Liver (tissue), 9 donors: Measurements from ENCODE around the gene TSHZ2. TPM values are rescaled to one million over a fixed set of nuclear protein-coding genes. Genes with fewer than 3 reads are reported as not detected.

Experiments used
- DNase-seq: peaks from one replicate; pipeline ENCODE4 v3.0.0-alpha.2; 2017; ENCODE audit warnings: low spot score
- H3K27ac ChIP-seq, 2 donors: one replicate each; pipeline ENCODE4 v1.7.0; 2013; ENCODE audit warnings: inconsistent platforms in 2 of 2, low read length in 2 of 2, control low read depth in 1 of 2, low read depth in 1 of 2, mild to moderate bottlenecking in 1 of 2
- H3K27me3 ChIP-seq, 4 donors: one replicate each; pipeline versions ENCODE4 v1.6.1 to v1.7.0; 2013; ENCODE audit warnings: low read length in 3 of 4, inconsistent platforms in 1 of 4, mild to moderate bottlenecking in 1 of 4, moderate library complexity in 1 of 4; ENCODE audit not compliant: control insufficient read depth in 4 of 4, insufficient read depth in 4 of 4
- H3K36me3 ChIP-seq, 4 donors: one replicate each; pipeline versions ENCODE4 v1.6.1 to v1.7.0; 2013; ENCODE audit warnings: low read length in 3 of 4, mild to moderate bottlenecking in 3 of 4, low read depth in 1 of 4, moderate library complexity in 1 of 4; ENCODE audit not compliant: control insufficient read depth in 4 of 4, insufficient read depth in 3 of 4
- H3K4me1 ChIP-seq, 4 donors: one replicate each; pipeline versions ENCODE4 v1.6.1 to v1.7.0; 2013; ENCODE audit warnings: low read length in 3 of 4, mild to moderate bottlenecking in 3 of 4, moderate library complexity in 1 of 4; ENCODE audit not compliant: control insufficient read depth in 4 of 4, insufficient read depth in 4 of 4
- H3K4me3 ChIP-seq, 3 donors: one replicate each; pipeline versions ENCODE4 v1.6.1 to v1.7.0; 2013; ENCODE audit warnings: low read length in 3 of 3, control low read depth in 1 of 3, low read depth in 1 of 3, mild to moderate bottlenecking in 1 of 3
- H3K9ac ChIP-seq, 2 donors: one replicate each; pipeline ENCODE4 v1.7.0; 2013; ENCODE audit warnings: low read length in 2 of 2, mild to moderate bottlenecking in 2 of 2, moderate library complexity in 2 of 2, control low read depth in 1 of 2, low read depth in 1 of 2
- H3K9me3 ChIP-seq, 4 donors: one replicate each; pipeline versions ENCODE4 v1.6.1 to v1.7.0; 2013; ENCODE audit warnings: low read length in 3 of 4; ENCODE audit not compliant: control insufficient read depth in 4 of 4
- CTCF ChIP-seq: fragments of 150-350 bp; IDR thresholded peaks from 2 replicates; pipeline ENCODE4 v1.5.1; 2017; ENCODE audit warnings: improper control_type of control experiment, low read depth, low read length; ENCODE audit not compliant: missing input control
- FOXA1 ChIP-seq: IDR thresholded peaks from 2 replicates; pipeline ENCODE4 v1.6.1; 2016; ENCODE audit warnings: antibody characterized with exemption
- FOXA2 ChIP-seq: IDR thresholded peaks from 2 replicates; pipeline ENCODE4 v1.6.1; 2016; ENCODE audit warnings: antibody characterized with exemption
- HNF4G ChIP-seq: IDR thresholded peaks from 2 replicates; pipeline ENCODE4 v1.6.1; 2016; ENCODE audit warnings: antibody characterized with exemption
- JUND ChIP-seq, 2 donors: IDR thresholded peaks; 2 replicates each; pipeline ENCODE4 v1.6.1; 2016; ENCODE audit warnings: antibody characterized with exemption in 2 of 2
- MAX ChIP-seq: IDR thresholded peaks from 2 replicates; pipeline ENCODE4 v1.6.1; 2016; ENCODE audit warnings: antibody characterized with exemption
- NR2F2 ChIP-seq: IDR thresholded peaks from 2 replicates; pipeline ENCODE4 v1.6.1; 2016; ENCODE audit warnings: antibody characterized with exemption
- REST ChIP-seq: IDR thresholded peaks from 2 replicates; pipeline ENCODE4 v1.6.1; 2016; ENCODE audit warnings: antibody characterized with exemption, mild to moderate bottlenecking
- SP1 ChIP-seq: IDR thresholded peaks from 2 replicates; pipeline ENCODE4 v1.6.1; 2018; ENCODE audit warnings: antibody characterized with exemption, mild to moderate bottlenecking
- TAF1 ChIP-seq: conservative IDR thresholded peaks from 2 replicates; pipeline ENCODE4 v1.6.1; 2016; ENCODE audit warnings: antibody characterized with exemption, mild to moderate bottlenecking
- YY1 ChIP-seq: IDR thresholded peaks from 2 replicates; pipeline ENCODE4 v1.6.1; 2016; ENCODE audit warnings: antibody characterized with exemption, mild to moderate bottlenecking
- WGBS: extraction: QIAGEN DNeasy Blood & Tissue Kit; methylation state at CpG from one replicate; pipeline ENCODE4 v1.1.7; 2013; 5-methylcytosine and 5-hydroxymethylcytosine counted together
- polyA plus RNA-seq, 2 donors: library from polyadenylated mRNA; stranded (reverse) in 1 of 2; unstranded in 1 of 2; fragments of 200-250 nt in 1 of 2; fragments of >200 nt in 1 of 2; fragmentation: Nextera tagmentation in 1 of 2; extraction: Ambion mirVana in 1 of 2; gene quantifications; one replicate each; pipeline versions ENCODE4 v1.2.1 to v1.2.3, GENCODE V29; 2013 to 2015
- total RNA-seq, 2 donors: library from RNA; depleted of rRNA; stranded (reverse); fragments of >200 nt; gene quantifications; one replicate each; pipeline ENCODE4 v1.2.3, GENCODE V29; 2014
- donor health status: healthy.
- donor health status: healthy.
- donor health status: healthy.
- donor health status: healthy.
- donor health status: healthy.

TSHZ2 gene
- total and polyA plus RNA-seq, 4 donors: 2.9 to 11.3 (median 7.8) TPM

- WGBS: 86% methylated on average over 6 of the region's 6 CpGs
- no peak overlapping the region for H3K9ac ChIP-seq
- no peak for DNase-seq
Measured at GRCh38 chr20:53186635-53187034, 214.5 kb downstream of the TSHZ2 start.

GRCh38 chr20:53187392-53188068 lies 215.4 kb downstream of the TSHZ2 start:
- Histone ChIP-seq H3K4me3 (no peak overlapping the region), H3K9me3 (no peaks in the 10 kb centered on the region), H3K9ac (no peak overlapping the region), H3K27me3 (no peaks in the 10 kb centered on the region), H3K36me3 (no peaks in the 10 kb centered on the region), H3K4me1 (no peaks in the 10 kb centered on the region), H3K27ac (no peak overlapping the region)
- DNase-seq: no peak
- no peak for TF ChIP-seq NR2F2
- WGBS: 87% methylated on average over 10 of the region's 10 CpGs

More at GRCh38 chr20:53186635-53187034, 214.5 kb downstream of the TSHZ2 start:
- TF ChIP-seq FOXA1 (no peak), MAX (no peak), YY1 (no peak)
- H3K4me3 ChIP-seq: no peak overlapping the region
- no peaks in the 10 kb centered on the region for H3K36me3 ChIP-seq
- H3K27me3 ChIP-seq: no peaks in the 10 kb centered on the region
- no peaks in the 10 kb centered on the region for H3K4me1 ChIP-seq
- no peak overlapping the region for H3K27ac ChIP-seq
- H3K9me3 ChIP-seq: no peaks in the 10 kb centered on the region

- DNase-seq: no peak
- H3K4me1 ChIP-seq: no peaks in the 10 kb centered on the region
- H3K36me3 ChIP-seq: no peaks in the 10 kb centered on the region
- TF ChIP-seq FOXA1: no peak
- TF ChIP-seq REST: no peak
- no peak for TF ChIP-seq HNF4G
- no peak for TF ChIP-seq TAF1
- no peak for TF ChIP-seq JUND (IDR thresholded peaks at IDR 0.05)
- no peak for TF ChIP-seq SP1
- no peak for TF ChIP-seq MAX
- TF ChIP-seq FOXA2: no peak
- no peak for TF ChIP-seq CTCF
- H3K27ac ChIP-seq: no peak overlapping the region
- WGBS: 92% methylated on average over 6 of the region's 6 CpGs
- no peaks in the 10 kb centered on the region for H3K27me3 ChIP-seq
- H3K4me3 ChIP-seq: no peak overlapping the region
- H3K9ac ChIP-seq: no peak overlapping the region
- H3K9me3 ChIP-seq: no peaks in the 10 kb centered on the region
Measured at GRCh38 chr20:53190225-53190624, 218.1 kb downstream of the TSHZ2 start.
